Heart right ventricle (tissue), 16 donors: ENCODE results near the gene HDHD5. TPM values are rescaled to one million over a fixed set of nuclear protein-coding genes. Genes with fewer than 3 reads are reported as not detected.
A peak's percentile ranks its signal among the peaks of the same experiment; 100 is the strongest.
"Not testable (repeated sequence)": the region's sequence is repeated elsewhere in the genome, so short reads cannot be mapped to it uniquely, and the experiment has no call there.

Experiments used
- ATAC-seq, 8 donors: fragments of 200-7000 bp; cut with Tn5 transposase; one replicate each; pipeline ENCODE4 v1.9.1; 2020; ENCODE audit warnings: mild to moderate bottlenecking in 8 of 8, moderate library complexity in 8 of 8, moderate number of reproducible peaks in 1 of 8
- DNase-seq, 2 donors: peaks; one replicate each; pipeline ENCODE4 v3.0.0-alpha.2; 2020
- H3K27ac ChIP-seq, 10 donors: fragments of 200-600 bp; sonication (generic) in 2 of 10; one replicate each; pipeline versions ENCODE4 v1.5.0 to v1.8.0; 2020 to 2022; ENCODE audit warnings: mild to moderate bottlenecking in 3 of 10
- H3K27me3 ChIP-seq, 7 donors: fragments of 200-600 bp; one replicate each; pipeline ENCODE4 v1.8.0; 2021 to 2022; ENCODE audit warnings: mild to moderate bottlenecking in 2 of 7
- H3K36me3 ChIP-seq, 9 donors: fragments of 200-600 bp; sonication (generic) in 1 of 9; one replicate each; pipeline versions ENCODE4 v1.5.0 to v1.8.0; 2020 to 2022; ENCODE audit warnings: mild to moderate bottlenecking in 2 of 9
- H3K4me1 ChIP-seq, 9 donors: fragments of 200-600 bp; sonication (generic) in 1 of 9; one replicate each; pipeline versions ENCODE4 v1.5.0 to v1.8.0; 2020 to 2022; ENCODE audit warnings: mild to moderate bottlenecking in 4 of 9
- H3K4me3 ChIP-seq, 10 donors: fragments of 200-600 bp; sonication (generic) in 2 of 10; one replicate each; pipeline versions ENCODE4 v1.5.0 to v1.8.0; 2020 to 2022; ENCODE audit warnings: mild to moderate bottlenecking in 7 of 10, moderate library complexity in 2 of 10
- H3K9me3 ChIP-seq, 11 donors: fragments of 200-600 bp in 10 of 11; sonication (generic) in 2 of 11; one replicate each; pipeline versions ENCODE4 v1.5.0 to v1.8.0; 2013 to 2022; ENCODE audit warnings: mild to moderate bottlenecking in 2 of 11, control low read depth in 1 of 11, moderate library complexity in 1 of 11
- CTCF ChIP-seq, 9 donors: fragments of 200-600 bp; sonication (generic) in 2 of 9; IDR thresholded peaks; one replicate each; pipeline versions ENCODE4 v1.5.0 to v1.8.0; 2021 to 2022; ENCODE audit warnings: antibody characterized with exemption in 9 of 9, mild to moderate bottlenecking in 5 of 9, moderate library complexity in 1 of 9
- WGBS, 2 donors: extraction: QIAGEN DNeasy Blood & Tissue Kit; methylation state at CpG; one replicate each; pipeline ENCODE4 v1.1.7; 2013; ENCODE audit warnings: inconsistent platforms in 1 of 2; 5-methylcytosine and 5-hydroxymethylcytosine counted together
- intact Hi-C, 10 donors: fragments of 100-400 bp; cut with DNase I; formaldehyde crosslinking; loops; one replicate each; pipeline versions ENCODE4 v1.11.1 to v1.14.2; 2022
- polyA plus RNA-seq, 2 donors: library from polyadenylated mRNA; stranded (reverse); fragments of 200-250 nt; gene quantifications; one replicate each; pipeline ENCODE4 v1.2.3, GENCODE V29; 2013
- total RNA-seq, 10 donors: library from RNA; stranded (reverse); fragmentation: NEBNext Ultra II Directional in 3 of 10; extraction: Animal tissue kit (Norgen Biotek cat#: 25700) in 3 of 10; gene quantifications; one replicate each; pipeline versions ENCODE4 v1.2.1 to v1.2.4, GENCODE V29; 2021 to 2023
- donor health status: Arrhythmogenic right ventricular cardiomyopathy.
- donor health status: ischemic (EF 13 %, LVEDD 7.1; RV severe dilation, severe dysfunction).
- donor health status: healthy with polysubstance abuse.
- donor health status: DM: no; HTN: yes; CAD: no.
- donor health status: DM: no; HTN: no; CAD: no.
- donor health status: ischemic (EF 25% LVEDD 6.9; RV normal size, moderate dysfunction).
- donor health status: ischemic (EF 25% LVEDD 5.7; RV mildly dilated, moderate dysfunction).
- donor health status: healthy.
- donor health status: DM: yes; HTN: yes; CAD: no.
- donor health status: Ischemic cardiomyopathy.
- donor health status: ischemic (EF 35%, LVEDD 5.7; RV mildly dilated, moderate dysfunction).
- donor health status: nonischemic (EF 11% LVEDD 7.7; RV severe dilation, severe dysfunction).
- donor health status: DM: yes; HTN: yes; CAD: no.
- donor health status: PGD.
- donor health status: ischemic (EF 29% LVEDD 5.4; RV normal size, mild dysfunction).
- donor health status: nonischemic (EF 23%, LVEDD 6.1; RV moderate dilation, normal function).

The HDHD5 gene
- total and polyA plus RNA-seq, 12 donors = 23.6 to 60.4 (median 50.3) TPM

GRCh38 chr22:17155941-17156340 lies 3.1 kb downstream of the HDHD5 start:
- Histone ChIP-seq H3K36me3 (no peaks in the 10 kb centered on the region), H3K4me3 (no peak overlapping the region), H3K9me3 (no peaks in the 10 kb centered on the region), H3K4me1 (peaks cover 6 to 64% (median 45%) of the 10 kb centered on the region in 9 donors), H3K27ac (no peak overlapping the region), H3K27me3 (no peaks in the 10 kb centered on the region)
- TF ChIP-seq CTCF (IDR thresholded peaks at IDR 0.05) = no peak
- no peak for DNase-seq
- WGBS, 2 donors = 77 to 78% methylated on average over 3 of the region's 3 CpGs
- ATAC-seq = no peak
- intact Hi-C loops = loop anchor here in 4 of 10 donors (5.0 to 10.0 kb wide), 2 partner anchors 34 to 71 kb away; partner anchors contain the start of genes TMEM121B (in 3 of the 4) and IL17RA (in 1 of the 4)

- H3K27ac ChIP-seq = no peak overlapping the region
- no peaks in the 10 kb centered on the region for H3K9me3 ChIP-seq
- H3K4me3 ChIP-seq = no peak overlapping the region
- H3K27me3 ChIP-seq = no peaks in the 10 kb centered on the region
- peaks cover 0 to 15% (median 0%) of the 10 kb centered on the region in 9 donors for H3K36me3 ChIP-seq
- ATAC-seq (peak in 4 of 8 donors; percentile 6 to 39 (median 30)), DNase-seq (no peak)
- WGBS, 2 donors = 55 to 62% methylated on average over 3 of the region's 3 CpGs
- intact Hi-C loops = loop anchor here in 1 of 10 donors (10.0 kb wide), 1 partner anchor 68 kb away; the partner anchor contains the start of gene IL17RA
- no peak for TF ChIP-seq CTCF (IDR thresholded peaks at IDR 0.05)
- H3K4me1 ChIP-seq = peaks cover under 1 to 52% (median 37%) of the 10 kb centered on the region in 9 donors
Observed at GRCh38 chr22:17152971-17153370, 6.1 kb downstream of the HDHD5 start.

- no peaks in the 10 kb centered on the region for H3K9me3 ChIP-seq
- ATAC-seq = peak in 5 of 8 donors; percentile 30 to 76 (median 46)
- intact Hi-C loops = loop anchor here in 1 of 10 donors (10.0 kb wide), 1 partner anchor 68 kb away; the partner anchor contains the start of gene IL17RA
- peaks cover 0 to 21% (median 0%) of the 10 kb centered on the region in 9 donors for H3K36me3 ChIP-seq
- H3K4me3 ChIP-seq = no peak overlapping the region
- no peaks in the 10 kb centered on the region for H3K27me3 ChIP-seq
- DNase-seq = no peak
- TF ChIP-seq CTCF (IDR thresholded peaks at IDR 0.05) = no peak
- peaks cover 0 to 46% (median 31%) of the 10 kb centered on the region in 9 donors for H3K4me1 ChIP-seq
- no peak overlapping the region for H3K27ac ChIP-seq
- WGBS, 2 donors = 66 to 69% methylated on average over 6 of the region's 6 CpGs
Observed at GRCh38 chr22:17152340-17152739, 6.7 kb downstream of the HDHD5 start.

- H3K27ac ChIP-seq = no peak overlapping the region
- 77 to 82% methylated on average over 9 of the region's 9 CpGs for WGBS, 2 donors
- peaks cover 0 to 39% (median 9%) of the 10 kb centered on the region in 9 donors for H3K36me3 ChIP-seq
- no peak for TF ChIP-seq CTCF (IDR thresholded peaks at IDR 0.05)
- no peaks in the 10 kb centered on the region for H3K9me3 ChIP-seq
- intact Hi-C loops = no loop called here
- DNase-seq = no peak
- no peak overlapping the region for H3K4me3 ChIP-seq
- ATAC-seq = no peak
- H3K27me3 ChIP-seq = no peaks in the 10 kb centered on the region
- H3K4me1 ChIP-seq = peaks cover 0 to 24% (median 12%) of the 10 kb centered on the region in 9 donors
Observed at GRCh38 chr22:17149076-17149815, 9.8 kb downstream of the HDHD5 start.

- H3K4me3 ChIP-seq, DNase-seq, intact Hi-C loops, ATAC-seq, H3K9me3 ChIP-seq, H3K27me3 ChIP-seq, H3K27ac ChIP-seq: not testable (repeated sequence)
- peaks cover 0 to 57% (median 24%) of the 10 kb centered on the region in 9 donors for H3K36me3 ChIP-seq
- WGBS, 2 donors = 97 to 99% methylated on average over 30 of the region's 30 CpGs
- H3K4me1 ChIP-seq = peaks cover 0 to 12% (median 3%) of the 10 kb centered on the region in 9 donors
Observed at GRCh38 chr22:17147458-17147857, 11.6 kb downstream of the HDHD5 start.
